ENCODE measurements around the gene SIGLEC14.
"Not testable (repeated sequence)": the region's sequence is repeated elsewhere in the genome, so short reads cannot be mapped to it uniquely, and the experiment has no call there.

The SIGLEC14 gene, protein sequence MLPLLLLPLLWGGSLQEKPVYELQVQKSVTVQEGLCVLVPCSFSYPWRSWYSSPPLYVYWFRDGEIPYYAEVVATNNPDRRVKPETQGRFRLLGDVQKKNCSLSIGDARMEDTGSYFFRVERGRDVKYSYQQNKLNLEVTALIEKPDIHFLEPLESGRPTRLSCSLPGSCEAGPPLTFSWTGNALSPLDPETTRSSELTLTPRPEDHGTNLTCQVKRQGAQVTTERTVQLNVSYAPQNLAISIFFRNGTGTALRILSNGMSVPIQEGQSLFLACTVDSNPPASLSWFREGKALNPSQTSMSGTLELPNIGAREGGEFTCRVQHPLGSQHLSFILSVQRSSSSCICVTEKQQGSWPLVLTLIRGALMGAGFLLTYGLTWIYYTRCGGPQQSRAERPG

DNA sequence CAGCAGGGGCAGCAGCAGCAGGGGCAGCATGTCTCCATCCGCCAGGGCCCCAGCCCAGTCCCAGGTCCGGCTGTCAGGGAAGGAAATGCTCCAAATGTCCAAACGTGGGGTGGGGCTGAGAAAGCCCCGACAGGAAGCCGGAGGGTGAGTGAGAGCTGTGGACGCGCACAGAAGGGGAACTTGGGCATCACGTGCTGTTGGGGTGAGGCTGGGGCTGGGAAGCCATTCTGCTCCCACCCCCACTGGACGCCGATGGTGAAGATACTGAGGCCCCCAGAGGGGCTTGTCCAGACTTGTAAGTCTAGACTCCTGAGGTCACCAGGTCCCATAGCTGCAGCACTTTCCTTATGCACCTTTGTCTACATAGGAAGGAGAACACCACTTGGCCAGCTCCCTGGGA is at the start of gene SIGLEC14:
TSS of gene SIGLEC14 (minus strand) at position 96 of the 400 bp plus-strand sequence. CDS start at position 30, 66 bp downstream.
- not testable (repeated sequence) for H3K36me3 ChIP-seq (ENCODE audit: insufficient read depth, low read length); H3K9ac ChIP-seq (ENCODE audit: low read depth, low read length); H3K9me3 ChIP-seq (ENCODE audit: control insufficient read depth, insufficient read depth, low read length); H3K4me1 ChIP-seq (ENCODE audit: insufficient read depth, low read length)

DNA sequence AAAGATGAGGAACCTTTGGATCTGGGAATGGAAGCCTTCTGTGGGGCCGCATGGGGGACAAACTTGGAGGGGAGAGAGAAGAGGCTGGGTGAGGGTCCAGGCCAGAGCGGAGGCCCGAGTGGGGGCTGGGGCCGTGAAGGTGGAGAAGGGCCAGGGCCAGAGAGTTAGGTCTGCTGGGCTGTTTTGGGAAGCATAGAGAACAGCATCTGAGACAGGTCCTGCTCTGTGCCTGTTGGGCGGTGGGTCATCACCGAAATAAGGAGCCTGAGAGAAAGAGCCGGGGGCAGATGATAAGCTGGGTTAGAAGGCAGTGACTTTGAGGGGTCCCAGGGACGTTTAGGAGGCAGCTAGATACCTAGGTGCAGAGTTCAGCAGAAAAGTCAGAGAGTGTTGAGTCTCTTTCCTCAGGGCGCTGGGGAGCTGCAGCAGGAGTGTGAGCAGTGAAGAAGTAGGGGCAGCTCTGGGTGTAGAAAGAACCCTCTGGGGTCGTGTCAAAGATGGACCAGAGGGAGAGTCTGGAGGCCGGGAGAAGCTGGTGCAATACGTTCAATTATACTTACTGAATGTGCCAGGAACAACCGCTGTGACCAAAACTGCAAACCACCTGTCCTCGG is 49.2 kb upstream of the SIGLEC14 start:
- H3K9me3 ChIP-seq (ENCODE audit: control insufficient read depth, insufficient read depth, low read length): no peaks in the 10 kb centered on the region
- H3K9ac ChIP-seq (ENCODE audit: low read depth, low read length): no peak overlapping the region
- no peaks in the 10 kb centered on the region; the same call in 1 of the 2 replicates for H3K4me1 ChIP-seq (ENCODE audit: insufficient read depth, low read length)
- H3K36me3 ChIP-seq (ENCODE audit: insufficient read depth, low read length): no peaks in the 10 kb centered on the region

DNA sequence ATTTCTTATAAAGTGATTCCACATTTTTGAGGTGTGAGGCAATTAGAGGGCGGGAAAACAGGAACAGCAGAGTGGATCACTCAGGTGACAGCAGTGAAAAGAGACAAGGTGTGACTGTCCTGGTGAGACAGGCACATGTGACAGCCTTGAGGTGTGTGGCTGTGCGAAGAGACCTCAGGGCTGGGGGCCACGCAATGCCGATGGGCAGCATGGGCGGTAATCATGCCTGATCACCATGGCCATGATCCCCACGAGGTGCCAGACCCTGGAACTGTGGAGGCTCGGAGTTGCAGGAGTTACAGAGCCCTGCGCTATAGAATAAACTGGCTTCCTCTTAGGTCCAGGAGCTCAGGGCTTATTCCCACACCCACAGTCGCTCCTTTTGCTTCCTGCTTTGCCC is 48.5 kb upstream of the SIGLEC14 start:
- H3K9me3 ChIP-seq (ENCODE audit: control insufficient read depth, insufficient read depth, low read length): no peaks in the 10 kb centered on the region
- H3K36me3 ChIP-seq (ENCODE audit: insufficient read depth, low read length): no peaks in the 10 kb centered on the region
- no peak overlapping the region for H3K9ac ChIP-seq (ENCODE audit: low read depth, low read length)
- no peaks in the 10 kb centered on the region; the same call in 1 of the 2 replicates for H3K4me1 ChIP-seq (ENCODE audit: insufficient read depth, low read length)

DNA sequence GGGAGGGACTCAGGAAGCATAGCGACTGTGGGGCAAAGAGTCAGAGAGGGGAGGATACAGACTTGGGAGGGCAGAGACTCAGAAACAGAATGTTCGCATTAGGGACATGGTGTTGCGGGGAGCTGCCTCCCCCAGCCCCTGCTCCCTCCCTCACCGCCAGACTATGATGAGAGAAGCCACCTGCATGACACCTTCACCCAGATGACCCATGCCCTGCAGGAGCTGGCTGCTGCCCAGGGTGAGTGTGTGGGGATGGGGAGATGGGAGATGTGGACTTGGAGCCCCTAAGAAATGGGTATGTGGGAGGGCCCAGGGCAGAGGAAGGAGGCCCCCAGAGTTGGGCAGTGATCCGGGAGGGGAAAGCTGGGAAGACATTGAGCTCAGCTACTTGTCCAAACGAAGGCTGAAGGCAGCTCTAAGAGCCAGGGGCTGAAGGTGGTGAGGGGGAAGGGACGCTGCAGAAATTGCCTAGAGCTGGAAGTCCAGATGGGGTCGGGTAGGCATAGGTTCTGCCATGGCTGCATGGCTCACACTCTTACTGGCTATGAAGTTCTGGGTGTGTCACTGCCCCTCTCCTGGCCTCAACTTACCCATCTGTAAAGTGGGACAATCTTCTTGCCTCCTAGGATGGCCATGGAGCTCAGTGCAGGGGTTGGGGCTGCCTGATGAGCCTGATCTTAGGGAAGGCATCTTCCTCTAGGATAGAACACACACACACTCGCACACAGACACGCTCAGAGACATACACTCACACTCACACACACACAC is 47.9 kb upstream of the SIGLEC14 start:
- H3K9me3 ChIP-seq (ENCODE audit: control insufficient read depth, insufficient read depth, low read length): no peaks in the 10 kb centered on the region
- no peak overlapping the region for H3K9ac ChIP-seq (ENCODE audit: low read depth, low read length)
- no peaks in the 10 kb centered on the region for H3K36me3 ChIP-seq (ENCODE audit: insufficient read depth, low read length)
- H3K4me1 ChIP-seq (ENCODE audit: insufficient read depth, low read length): no peaks in the 10 kb centered on the region; the same call in 1 of the 2 replicates

DNA sequence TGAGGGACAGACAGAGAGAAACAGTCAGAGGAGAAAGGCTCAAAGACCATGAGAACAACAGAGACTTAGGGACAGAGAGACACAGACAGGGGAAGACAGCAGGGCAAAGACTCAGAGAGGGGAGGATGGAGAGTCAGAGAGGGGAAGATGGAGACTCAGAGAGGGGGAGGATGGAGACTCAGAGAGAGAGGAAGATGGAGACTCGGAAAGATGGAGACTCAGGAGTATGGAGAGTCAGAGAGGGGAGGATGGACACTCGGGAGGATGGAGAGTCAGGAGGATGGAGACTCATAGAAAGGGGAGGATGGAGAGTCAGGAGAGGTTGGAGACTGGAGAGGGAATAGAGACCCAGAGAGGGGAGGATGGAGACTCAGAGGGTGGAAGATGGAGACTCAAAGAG is 47.2 kb upstream of the SIGLEC14 start:
- no peaks in the 10 kb centered on the region for H3K9me3 ChIP-seq (ENCODE audit: control insufficient read depth, insufficient read depth, low read length)
- H3K9ac ChIP-seq (ENCODE audit: low read depth, low read length): no peak overlapping the region
- H3K4me1 ChIP-seq (ENCODE audit: insufficient read depth, low read length): no peaks in the 10 kb centered on the region; the same call in 1 of the 2 replicates
- no peaks in the 10 kb centered on the region for H3K36me3 ChIP-seq (ENCODE audit: insufficient read depth, low read length)

DNA sequence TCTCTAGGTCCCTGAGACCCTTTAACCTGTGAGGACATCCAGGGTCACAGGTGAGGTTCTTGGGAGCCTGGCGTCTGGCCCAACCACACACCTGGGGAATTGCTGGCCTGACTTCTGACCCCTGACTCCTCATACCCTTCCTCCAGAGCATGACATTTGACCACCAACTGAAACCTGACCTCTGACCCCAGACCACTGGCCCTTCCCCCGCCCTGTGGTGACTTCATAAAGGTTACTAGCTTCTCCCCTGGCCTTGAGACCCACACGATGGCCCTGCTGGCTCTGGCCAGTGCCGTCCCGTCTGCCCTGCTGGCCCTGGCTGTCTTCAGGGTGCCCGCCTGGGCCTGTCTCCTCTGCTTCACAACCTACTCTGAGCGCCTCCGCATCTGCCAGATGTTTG is 46.6 kb upstream of the SIGLEC14 start, which contains the start of gene SPACA6:
TSS of gene SPACA6 (plus strand) at position 71 of the 400 bp plus-strand sequence. CDS start at position 268, 197 bp downstream.
- no peaks in the 10 kb centered on the region; the same call in 1 of the 2 replicates for H3K4me1 ChIP-seq (ENCODE audit: insufficient read depth, low read length)
- no peak within 1 kb of the TSS for H3K9ac ChIP-seq (ENCODE audit: low read depth, low read length)
- no peaks in the 10 kb centered on the region for H3K36me3 ChIP-seq (ENCODE audit: insufficient read depth, low read length)
- H3K9me3 ChIP-seq (ENCODE audit: control insufficient read depth, insufficient read depth, low read length): no peaks in the 10 kb centered on the region

DNA sequence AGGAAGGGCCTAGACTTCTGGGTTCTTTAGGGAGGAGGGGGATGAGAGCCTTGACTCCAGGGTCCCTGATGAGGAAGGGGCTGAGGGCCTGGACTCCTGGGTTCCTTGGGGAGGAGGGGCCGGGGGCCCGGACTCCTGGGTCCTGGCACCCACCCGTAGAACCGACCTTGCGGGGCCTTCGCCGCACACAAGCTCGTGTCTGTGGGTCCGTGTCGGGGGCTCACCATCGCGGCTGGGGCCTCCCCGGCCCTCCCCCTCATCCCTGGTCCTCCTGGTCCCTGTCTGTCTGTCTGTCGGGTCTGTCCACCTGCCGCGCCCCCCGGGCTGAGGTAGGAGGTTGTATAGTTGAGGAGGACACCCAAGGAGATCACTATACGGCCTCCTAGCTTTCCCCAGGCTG is 45.8 kb upstream of the SIGLEC14 start:
- Histone ChIP-seq H3K4me1 (ENCODE audit: insufficient read depth, low read length) (peaks cover 2% of the 10 kb centered on the region), H3K36me3 (ENCODE audit: insufficient read depth, low read length) (no peaks in the 10 kb centered on the region), H3K9ac (ENCODE audit: low read depth, low read length) (no peak overlapping the region), H3K9me3 (ENCODE audit: control insufficient read depth, insufficient read depth, low read length) (no peaks in the 10 kb centered on the region)

DNA sequence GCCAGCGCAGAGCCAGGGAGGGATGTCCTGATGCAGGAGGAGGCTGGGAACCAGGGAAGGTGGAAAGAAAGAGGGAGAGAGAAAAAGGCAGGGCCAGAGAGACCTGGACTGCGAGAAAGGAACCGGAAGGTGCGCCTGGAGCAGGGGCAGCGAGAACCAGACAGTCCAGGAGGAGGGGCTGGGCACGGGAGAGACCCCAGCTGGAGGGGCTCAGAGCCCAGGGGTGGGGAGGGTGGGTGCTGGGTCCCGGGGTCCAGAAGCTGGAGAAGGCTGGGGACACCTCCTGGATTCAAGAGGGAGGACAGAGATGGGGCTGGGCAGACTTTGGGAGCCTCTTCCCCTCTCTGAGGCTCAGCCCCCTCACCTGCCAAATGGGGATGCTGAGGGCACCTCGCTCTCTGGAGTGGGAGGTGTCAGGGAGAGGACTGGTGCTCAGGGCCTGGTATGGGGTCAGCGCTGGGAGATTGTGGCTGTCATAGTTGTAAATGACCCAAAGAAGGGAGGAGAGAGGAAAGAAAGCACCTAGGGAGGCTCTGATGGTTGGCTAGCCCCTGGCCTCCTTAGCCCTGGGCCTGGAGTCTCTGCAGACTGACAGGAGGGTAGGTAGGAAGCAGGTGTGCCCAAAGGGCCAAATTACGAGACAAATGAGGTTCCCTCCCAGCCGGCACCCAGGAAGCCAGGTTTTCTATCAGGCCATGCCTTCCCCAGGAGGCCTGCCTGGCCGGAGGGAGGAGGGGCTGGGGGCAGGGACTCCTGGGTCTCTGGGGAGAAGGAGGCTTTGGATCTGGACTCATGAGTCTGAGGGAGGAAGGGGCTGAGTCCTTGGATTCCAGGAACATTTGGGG is 45.2 kb upstream of the SIGLEC14 start:
- H3K9me3 ChIP-seq (ENCODE audit: control insufficient read depth, insufficient read depth, low read length): no peaks in the 10 kb centered on the region

DNA sequence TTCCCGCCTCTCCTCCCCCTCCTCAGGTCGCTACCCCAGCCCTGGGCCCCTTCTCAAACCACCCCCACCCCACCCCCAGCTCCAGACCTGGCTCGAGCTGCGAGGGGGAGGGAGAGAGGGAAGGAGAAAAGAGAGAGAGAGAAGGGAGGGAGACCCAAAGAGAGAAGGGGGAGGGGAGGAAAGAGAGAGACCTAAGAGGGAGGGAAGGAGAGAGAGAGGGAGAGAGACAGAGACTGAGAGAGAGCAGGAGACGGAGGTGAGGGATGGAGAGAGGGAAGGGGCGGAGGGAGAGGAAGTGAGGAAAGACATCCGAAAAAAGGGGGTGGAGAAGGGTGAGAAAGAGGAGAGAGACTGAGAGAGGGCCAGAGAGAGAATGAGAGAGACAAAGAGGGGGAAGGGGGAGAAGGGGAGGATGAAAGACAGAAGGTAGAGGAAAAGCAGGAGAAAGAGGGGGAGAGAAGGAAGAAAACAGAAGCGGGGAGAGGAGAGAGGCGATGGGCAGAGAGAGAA is 44.5 kb upstream of the SIGLEC14 start:
- Histone ChIP-seq H3K36me3 (ENCODE audit: insufficient read depth, low read length) (no peaks in the 10 kb centered on the region), H3K9ac (ENCODE audit: low read depth, low read length) (peak overlapping the region; percentile 53; the same call in 1 of the 2 replicates), H3K9me3 (ENCODE audit: control insufficient read depth, insufficient read depth, low read length) (no peaks in the 10 kb centered on the region), H3K4me1 (ENCODE audit: insufficient read depth, low read length) (peaks cover 7% of the 10 kb centered on the region)

More for the DNA sequence above, 45.2 kb upstream of the SIGLEC14 start:
- no peaks in the 10 kb centered on the region for H3K36me3 ChIP-seq (ENCODE audit: insufficient read depth, low read length)
- H3K9ac ChIP-seq (ENCODE audit: low read depth, low read length): peak overlapping the region; percentile 53; the same call in 1 of the 2 replicates
- H3K4me1 ChIP-seq (ENCODE audit: insufficient read depth, low read length): peaks cover 7% of the 10 kb centered on the region

DNA sequence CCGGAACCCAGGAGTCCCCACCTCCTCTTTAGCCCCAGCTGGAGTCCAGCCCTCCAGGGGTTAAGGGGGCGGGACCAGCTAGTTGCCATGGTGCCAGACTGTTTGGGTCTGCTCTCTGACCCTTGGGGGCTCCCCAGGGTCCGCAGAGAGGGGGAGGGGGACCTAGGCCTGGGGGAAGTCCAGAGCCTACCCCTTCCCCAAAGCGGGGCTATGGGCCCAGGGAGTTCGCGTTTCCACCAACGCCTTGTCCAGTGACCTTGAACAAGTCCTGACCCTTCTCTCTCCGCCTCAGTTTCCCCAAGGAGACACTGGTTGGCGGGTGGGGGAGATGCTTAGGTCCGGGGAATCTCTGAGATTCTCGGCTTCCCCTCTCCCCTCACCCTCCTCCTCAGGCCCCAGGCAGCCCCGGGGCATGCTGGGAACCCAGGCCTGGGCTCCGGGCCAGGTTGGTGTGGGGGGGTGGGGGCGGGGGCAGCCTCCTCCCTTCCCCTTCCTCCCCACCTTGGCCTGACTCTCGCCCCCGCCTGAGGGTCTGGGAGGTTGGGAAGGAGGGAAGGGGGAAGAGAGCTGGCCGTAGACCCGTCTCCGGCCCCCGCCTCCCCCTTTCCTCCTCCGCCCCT is 43.9 kb upstream of the SIGLEC14 start:
- no peaks in the 10 kb centered on the region for H3K36me3 ChIP-seq (ENCODE audit: insufficient read depth, low read length)
- H3K9me3 ChIP-seq (ENCODE audit: control insufficient read depth, insufficient read depth, low read length): no peaks in the 10 kb centered on the region
- H3K9ac ChIP-seq (ENCODE audit: low read depth, low read length): peak overlapping the region; percentile 53
- H3K4me1 ChIP-seq (ENCODE audit: insufficient read depth, low read length): peaks cover 7% of the 10 kb centered on the region

DNA sequence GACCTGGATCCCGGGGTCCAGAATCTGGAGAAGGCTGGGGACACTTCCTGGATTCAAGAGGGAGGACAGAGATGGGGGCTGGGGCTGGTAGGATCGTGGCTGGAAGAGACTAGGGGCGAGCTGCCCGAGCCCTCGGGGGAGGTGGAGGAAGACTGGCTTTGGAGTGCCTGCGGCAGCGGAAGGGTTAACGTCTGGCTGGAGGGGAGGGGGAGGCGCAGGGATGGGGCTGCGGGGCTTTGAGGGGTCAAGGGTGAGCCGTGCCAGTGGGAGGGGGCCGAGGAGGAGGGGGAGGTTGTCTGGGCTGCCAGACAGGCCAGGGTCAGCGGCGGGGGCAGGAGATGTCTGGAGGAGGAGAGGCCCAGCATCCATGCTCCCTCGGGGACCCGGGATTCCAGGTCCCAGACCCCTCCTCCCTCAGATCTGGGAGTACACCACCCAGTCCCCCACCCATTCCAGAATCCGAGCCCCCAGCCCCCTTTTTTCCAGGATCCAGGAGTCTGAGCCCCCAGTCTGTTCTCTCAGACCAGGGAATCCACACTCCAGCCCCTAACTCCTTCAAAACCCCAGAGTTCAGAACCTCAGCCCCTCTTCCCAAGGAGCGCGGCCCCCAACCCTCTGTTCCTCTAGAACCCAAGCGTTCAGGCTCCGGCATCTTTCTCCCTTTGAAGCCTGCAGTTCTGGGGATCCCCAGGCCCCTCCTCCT is 43.3 kb upstream of the SIGLEC14 start:
- Histone ChIP-seq H3K36me3 (ENCODE audit: insufficient read depth, low read length) (no peaks in the 10 kb centered on the region), H3K9ac (ENCODE audit: low read depth, low read length) (peak overlapping the region; percentile 53), H3K4me1 (ENCODE audit: insufficient read depth, low read length) (peaks cover 7% of the 10 kb centered on the region)

DNA sequence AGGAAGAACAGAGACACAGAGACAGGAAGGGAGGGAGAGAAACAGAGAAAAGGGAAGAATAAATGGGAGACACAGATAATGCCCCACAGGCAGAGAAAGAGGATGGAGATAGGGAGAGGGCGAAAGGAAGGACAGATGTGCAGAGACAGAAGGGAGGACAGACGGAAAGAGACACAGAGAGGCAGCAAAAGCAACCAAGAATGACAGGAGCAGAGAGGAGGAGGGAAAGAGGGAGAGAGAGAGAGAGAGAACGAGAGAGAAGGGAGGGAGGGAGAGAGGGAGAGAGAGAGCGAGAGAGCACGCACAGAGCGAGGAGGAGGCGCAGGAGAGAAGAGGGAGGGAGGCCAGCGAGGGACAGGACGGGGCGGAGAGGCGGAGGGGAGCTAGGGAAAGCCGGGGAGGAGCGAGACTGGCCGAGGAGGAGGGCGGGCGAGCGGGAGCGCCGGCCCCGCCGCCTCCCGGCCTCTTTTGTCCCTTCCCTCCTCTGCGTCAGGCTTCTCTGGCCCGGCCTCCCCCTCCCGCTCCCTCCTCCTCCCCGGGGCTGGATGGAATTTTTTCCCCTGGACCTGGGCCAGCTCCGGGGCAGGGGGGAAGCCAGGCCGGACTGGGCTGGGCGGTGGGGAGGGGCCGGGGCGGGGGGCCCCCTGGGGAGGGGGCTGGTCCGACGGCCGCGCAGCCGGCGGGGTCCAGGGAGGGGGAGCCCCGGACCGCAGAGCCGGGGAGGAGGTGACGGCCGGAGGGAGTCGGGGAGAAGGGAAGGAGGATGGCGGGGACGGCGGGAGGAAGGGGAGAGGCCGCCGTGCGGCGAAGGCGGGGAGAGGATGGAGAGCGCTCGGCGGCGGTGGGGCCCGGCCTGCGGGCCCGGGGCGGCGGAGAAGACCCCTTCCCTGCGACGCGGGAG is 42.3 kb upstream of the SIGLEC14 start:
- H3K4me1 ChIP-seq (ENCODE audit: insufficient read depth, low read length): peaks cover 7% of the 10 kb centered on the region
- no peaks in the 10 kb centered on the region for H3K36me3 ChIP-seq (ENCODE audit: insufficient read depth, low read length)
- no peaks in the 10 kb centered on the region for H3K9me3 ChIP-seq (ENCODE audit: control insufficient read depth, insufficient read depth, low read length)
- peak overlapping the region; percentile 55 for H3K9ac ChIP-seq (ENCODE audit: low read depth, low read length)

More for the DNA sequence above, 43.3 kb upstream of the SIGLEC14 start:
- H3K9me3 ChIP-seq (ENCODE audit: control insufficient read depth, insufficient read depth, low read length): no peaks in the 10 kb centered on the region
